Neural progenitor cell (in vitro differentiated cells): Measurements from ENCODE around the gene PTPRT.

Source experiments
- CTCF ChIP-seq: fragments of 200-600 bp; sonication (generic); IDR thresholded peaks from 2 replicates; pipeline ENCODE4 v1.5.1; 2017; ENCODE audit warnings: antibody characterized with exemption, mild to moderate bottlenecking
- EZH2 ChIP-seq: fragments of 200-600 bp; sonication (generic); IDR thresholded peaks from 2 replicates; pipeline ENCODE4 v1.6.1; 2017; ENCODE audit warnings: antibody characterized with exemption, mild to moderate bottlenecking, moderate library complexity
- EZH2phosphoT487 ChIP-seq: fragments of 200-600 bp; sonication (generic); IDR thresholded peaks from 2 replicates; pipeline ENCODE4 v1.6.1; 2017; ENCODE audit warnings: antibody characterized with exemption

DNA sequence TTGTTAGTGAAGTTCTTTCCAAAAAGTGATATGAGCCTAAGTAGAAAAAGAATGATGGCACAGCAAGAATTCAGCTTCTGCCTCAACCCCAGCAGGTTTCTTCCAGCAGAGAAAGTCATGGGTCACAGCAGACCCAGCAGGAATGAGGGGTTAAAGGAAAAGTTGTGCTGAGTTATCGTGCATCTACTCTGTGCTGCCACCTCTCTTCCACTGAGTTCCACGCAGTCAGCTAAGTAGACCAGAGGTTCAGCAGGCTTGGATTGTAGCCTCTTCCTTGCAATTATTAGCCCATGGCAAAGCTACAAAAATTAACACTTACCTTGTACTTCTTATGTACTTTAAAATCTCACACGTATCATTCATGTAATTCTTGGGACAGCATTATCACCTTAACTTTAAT is 510.8 kb downstream of the PTPRT start:
- peak; percentile 47 for TF ChIP-seq CTCF
- TF ChIP-seq EZH2, result no peak
- no peak for TF ChIP-seq EZH2phosphoT487
